A549 treated with AZD9567 at 1 μM for 4 hours (cell line): ENCODE results near the gene NLRP7. TPM values are rescaled to one million over a fixed set of nuclear protein-coding genes. Genes with fewer than 3 reads are reported as not detected.

ENCODE experiments used
- total RNA-seq: library from RNA; stranded (reverse); fragments of 200-300 nt; extraction: Qiagen RNA extraction; gene quantifications from 5 replicates; pipeline ENCODE4 v1.2.3, GENCODE V29; 2022; ENCODE audit not compliant: insufficient read depth

The NLRP7 gene
- 0.03 TPM in 1 of 5 replicates, not detected in the others for total RNA-seq

GRCh38 chr19:54947381-54947780 is at the start of gene NLRP7:
NLRP7 (minus strand) TSS chr19:54947530.

GRCh38 chr19:54905803-54906511 is 41.4 kb downstream of the NLRP7 start, which contains the start of gene NCR1:
NCR1 (plus strand) TSS chr19:54906148; CDS start chr19:54906188, 40 bp downstream.

GRCh38 chr19:54873990-54874389 is 73.3 kb downstream of the NLRP7 start, which contains the start of gene FCAR:
FCAR (plus strand) TSS chr19:54874235; CDS start chr19:54874290, 55 bp downstream.

Other genes with a start within 250 kb of the NLRP7 start
- gene KIR3DL3, start 223.1 kb downstream of the NLRP7 start, total RNA-seq: not detected in 5 replicates
- gene KIR2DL3, start 209.0 kb downstream of the NLRP7 start, total RNA-seq: not detected in 5 replicates
- gene KIR2DL1, start 177.7 kb downstream of the NLRP7 start, total RNA-seq: not detected in 5 replicates
- gene KIR2DL4, start 143.9 kb downstream of the NLRP7 start, total RNA-seq: not detected in 5 replicates
- gene KIR3DL1, start 131.1 kb downstream of the NLRP7 start, total RNA-seq: not detected in 5 replicates
- gene KIR2DS4, start 114.9 kb downstream of the NLRP7 start, total RNA-seq: not detected in 5 replicates
- not detected in 5 replicates for gene KIR3DL2, start 97.1 kb downstream of the NLRP7 start, total RNA-seq
- gene FCAR, start 73.3 kb downstream of the NLRP7 start, total RNA-seq: not detected in 5 replicates
- not detected in 5 replicates for gene NCR1, start 41.4 kb downstream of the NLRP7 start, total RNA-seq
- gene NLRP2, start 18.8 kb upstream of the NLRP7 start, total RNA-seq: 26.2 to 29.9 TPM (median 28.2 TPM) in 5 replicates
- 0.07 to 0.22 TPM (median 0.15 TPM) in 4 of 5 replicates, not detected in the other for gene GP6, start 90.7 kb upstream of the NLRP7 start, total RNA-seq
- gene RDH13, start 115.6 kb upstream of the NLRP7 start, total RNA-seq: 16.1 to 23.0 TPM (median 21.7 TPM) in 5 replicates
- gene EPS8L1, start 128.3 kb upstream of the NLRP7 start, total RNA-seq: 4.6 to 5.8 TPM (median 4.7 TPM) in 5 replicates
- gene PPP1R12C, start 170.1 kb upstream of the NLRP7 start, total RNA-seq: 47.3 to 102 TPM (median 98.9 TPM) in 5 replicates
- 88.1 to 142 TPM (median 130 TPM) in 5 replicates for gene TNNT1, start 201.7 kb upstream of the NLRP7 start, total RNA-seq
- 6.9 to 9.8 TPM (median 7.9 TPM) in 5 replicates for gene TNNI3, start 210.2 kb upstream of the NLRP7 start, total RNA-seq
- 5.8 to 9.4 TPM (median 6.7 TPM) in 5 replicates for gene DNAAF3, start 219.1 kb upstream of the NLRP7 start, total RNA-seq
- 1.8 to 9.1 TPM (median 4.2 TPM) in 5 replicates for gene SYT5, start 232.8 kb upstream of the NLRP7 start, total RNA-seq